HG03354 (cell line): ENCODE results near the gene NPAT.
"Not testable (repeated sequence)": the region's sequence is repeated elsewhere in the genome, so short reads cannot be mapped to it uniquely, and the experiment has no call there.

Experiments
- ATAC-seq: cut with Tn5 transposase; IDR thresholded peaks from one replicate; pipeline ENCODE4 v1.9.1; 2021; ENCODE audit warnings: mild to moderate bottlenecking; ENCODE audit not compliant: unreplicated experiment, poor library complexity, severe bottlenecking

Gene NPAT

DNA sequence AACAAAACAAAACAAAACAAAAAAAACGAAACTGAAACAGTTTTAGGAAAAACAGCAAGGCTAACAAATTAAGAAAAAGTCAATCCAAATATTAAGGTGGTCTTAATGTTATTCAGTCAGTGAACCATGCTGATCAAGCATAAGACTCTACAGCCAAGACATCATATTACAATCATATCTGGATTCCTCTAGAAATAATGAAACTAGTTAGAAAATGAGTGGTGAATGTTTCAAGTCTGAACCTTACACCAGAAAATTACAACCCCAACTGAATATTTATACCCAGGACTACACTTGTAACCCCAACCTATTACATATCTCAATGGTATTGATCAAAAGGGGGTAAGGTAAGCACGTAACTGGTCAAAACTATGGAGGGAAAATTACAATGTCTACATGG, 52.3 kb downstream of the NPAT start:
- no peak for ATAC-seq

DNA sequence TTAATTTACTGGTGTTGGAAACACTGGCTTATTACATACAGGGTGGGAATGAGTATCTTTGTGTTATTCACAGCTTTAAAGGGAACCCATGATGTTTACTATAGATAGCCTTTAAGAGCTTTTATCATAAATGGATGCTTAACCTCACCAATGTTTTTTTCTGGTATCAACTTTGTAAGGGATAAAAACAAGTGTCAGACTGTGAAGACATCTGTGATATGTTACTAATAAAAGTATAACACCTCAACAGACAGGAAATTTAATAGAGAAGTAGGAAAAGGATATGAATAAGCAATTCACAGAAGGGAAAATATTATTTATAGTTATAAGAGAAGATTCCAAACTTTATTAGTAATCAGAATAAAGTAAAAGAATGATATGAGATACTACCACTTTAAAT, 54.8 kb downstream of the NPAT start:
- ATAC-seq = no peak

GRCh38 chr11:108162878-108163277, 59.6 kb downstream of the NPAT start:
- not testable (repeated sequence) for ATAC-seq

- ATAC-seq = peak; percentile 100
Measured at GRCh38 chr11:108160970-108161566, 61.4 kb downstream of the NPAT start.

DNA sequence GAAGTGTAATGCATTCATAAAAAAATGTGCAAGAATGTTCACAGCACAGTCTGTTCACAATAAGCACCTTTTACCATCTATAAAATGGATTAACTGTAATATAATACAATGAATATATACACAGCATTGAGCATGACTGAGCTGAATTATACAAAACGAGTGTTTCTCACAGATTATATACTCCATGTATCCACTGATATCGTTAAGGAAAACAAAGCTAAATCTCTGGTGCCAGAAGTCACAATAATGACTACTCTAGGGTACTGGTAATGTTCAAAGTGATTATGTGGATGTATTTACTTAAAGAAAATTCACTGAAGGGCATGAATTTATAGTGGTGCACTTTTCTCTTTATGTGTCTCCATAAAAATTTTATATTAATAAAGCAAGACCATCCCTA, 67.8 kb downstream of the NPAT start:
- no peak for ATAC-seq

DNA sequence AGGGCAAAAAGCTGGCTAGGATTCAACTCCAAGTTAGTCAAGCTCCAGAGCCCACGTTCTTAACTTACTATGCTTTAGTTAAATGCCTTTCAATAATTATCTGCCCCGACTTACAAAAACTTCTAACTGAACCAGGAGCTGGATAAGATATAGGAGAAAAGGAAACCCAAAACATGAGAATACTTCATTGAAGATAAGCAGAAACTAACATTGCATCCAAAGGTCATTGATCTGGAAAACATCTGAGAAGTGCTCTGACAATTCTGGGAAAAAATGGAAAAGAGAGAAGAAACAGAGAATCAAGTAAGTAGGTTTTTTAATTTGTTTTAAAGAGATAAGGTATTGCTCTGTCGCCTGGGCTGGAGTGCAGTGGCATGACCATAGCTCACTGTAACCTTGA, 73.9 kb downstream of the NPAT start:
- ATAC-seq = no peak

- no peak for ATAC-seq
Measured at GRCh38 chr11:108147150-108147549, 75.3 kb downstream of the NPAT start.

- no peak for ATAC-seq
Measured at GRCh38 chr11:108144615-108145014, 77.8 kb downstream of the NPAT start.

GRCh38 chr11:108142304-108142703, 80.1 kb downstream of the NPAT start:
- no peak for ATAC-seq

DNA sequence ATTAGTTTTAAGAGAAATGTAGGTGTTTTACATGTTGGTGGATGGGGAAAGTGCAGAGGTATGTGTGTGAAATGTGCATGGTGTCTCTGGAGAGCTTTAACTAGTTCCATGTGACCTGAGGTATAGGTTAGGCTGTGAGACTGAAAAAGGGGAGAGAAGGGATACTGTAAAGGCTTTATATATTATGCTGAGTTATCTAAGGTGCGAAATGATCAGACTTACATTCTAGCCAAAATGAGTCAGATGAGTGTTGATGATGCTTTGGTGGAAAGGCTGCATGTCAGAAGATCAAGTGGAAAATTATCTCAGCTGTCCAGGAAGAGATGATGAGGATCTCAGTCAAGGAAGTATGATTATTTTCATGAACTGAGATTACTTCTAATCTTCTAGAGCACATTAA, 85.2 kb downstream of the NPAT start:
- no peak for ATAC-seq

DNA sequence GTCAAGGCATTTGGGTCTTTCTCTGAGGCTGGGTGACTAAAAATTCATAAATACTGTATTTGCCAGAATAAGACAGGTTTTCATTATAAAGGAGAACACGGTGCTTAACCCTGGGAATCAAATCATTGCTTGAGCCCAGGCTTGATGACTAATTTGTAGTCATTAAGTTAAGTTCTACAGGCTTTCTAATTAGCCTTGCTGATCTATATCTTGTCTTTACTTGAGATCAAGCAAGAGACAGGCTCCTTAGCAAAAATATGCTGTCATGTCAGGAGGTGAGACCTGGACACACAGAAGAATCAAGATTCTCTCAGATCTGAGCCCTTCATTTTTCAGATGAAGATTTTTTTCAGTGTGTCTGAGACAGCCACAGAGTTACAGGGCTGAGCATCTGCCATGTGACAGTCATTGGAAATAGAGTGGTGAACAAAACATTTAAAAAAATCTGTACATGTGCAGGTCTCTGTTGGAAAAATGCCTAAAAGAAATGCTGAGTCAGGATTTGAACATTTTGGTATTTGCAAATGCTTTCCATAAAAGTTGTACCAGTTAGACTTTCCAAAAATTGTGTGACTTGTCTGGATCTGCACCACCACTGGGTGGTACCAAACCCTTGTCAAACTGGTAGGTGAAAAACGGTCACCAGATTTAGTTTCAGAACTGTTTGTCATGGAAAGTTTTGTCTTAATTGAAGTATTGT, 86.4 kb downstream of the NPAT start:
- peak; percentile 69 for ATAC-seq

- ATAC-seq = not testable (repeated sequence)
Measured at GRCh38 chr11:108132993-108133538, 89.4 kb downstream of the NPAT start.

- no peak for ATAC-seq
Measured at GRCh38 chr11:108131993-108132392, 90.4 kb downstream of the NPAT start.

DNA sequence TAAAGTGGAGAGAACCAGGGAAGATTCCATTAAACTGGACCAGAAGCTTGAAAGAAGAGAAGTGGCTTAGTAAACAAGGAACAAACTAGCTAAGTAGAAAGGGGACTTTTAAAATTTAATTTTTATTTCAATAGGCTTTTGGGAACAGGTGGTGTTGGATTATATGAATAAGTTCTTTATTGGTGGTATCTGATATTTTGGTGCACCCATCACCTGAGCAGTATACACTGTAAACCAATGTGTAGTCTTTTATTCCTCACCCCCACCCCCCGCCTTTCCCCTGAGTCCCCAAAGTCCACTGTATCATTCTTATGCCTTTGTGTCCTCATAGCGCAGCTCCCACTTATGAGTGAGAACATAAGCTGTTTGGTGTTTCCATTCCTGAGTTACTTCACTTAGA, 93.7 kb downstream of the NPAT start:
- ATAC-seq = no peak

GRCh38 chr11:108125096-108125495, 97.3 kb downstream of the NPAT start:
- no peak for ATAC-seq

DNA sequence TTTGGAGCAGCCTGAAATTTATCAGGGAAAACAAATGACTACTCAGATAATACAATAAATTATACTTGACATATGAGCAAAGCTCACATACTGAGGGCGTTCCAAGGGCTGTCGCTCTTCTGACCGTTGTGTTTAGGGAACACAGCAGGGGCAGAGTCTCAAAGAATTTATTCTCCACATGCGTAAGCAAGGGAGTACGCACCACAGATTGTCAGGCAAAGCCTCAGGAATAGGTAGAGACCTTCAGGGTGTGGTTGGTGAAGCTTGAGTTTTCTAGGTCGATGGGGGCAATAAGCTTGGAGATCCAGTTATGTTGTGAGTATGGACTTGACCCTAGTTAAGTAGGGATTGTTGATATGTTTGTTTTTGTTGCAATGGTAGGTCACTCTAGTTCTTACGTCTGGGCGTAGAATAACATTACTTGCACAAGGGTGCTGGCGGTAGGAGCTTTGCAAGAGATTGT, 100.2 kb downstream of the NPAT start:
- ATAC-seq = no peak

GRCh38 chr11:108121274-108122155, 100.9 kb downstream of the NPAT start, which contains the start of gene ACAT1:
Gene ACAT1 (plus strand): TSS chr11:108121567. CDS start chr11:108121607, 40 bp downstream.
- ATAC-seq = peak; percentile 98

GRCh38 chr11:108120936-108121273, 101.5 kb downstream of the NPAT start:
- peak; percentile 25 for ATAC-seq

- no peak for ATAC-seq
Measured at GRCh38 chr11:108117746-108118371, 104.6 kb downstream of the NPAT start.
